HG03521 (cell line): ENCODE results near the gene GATC.
"Not testable (repeated sequence)": the region's sequence is repeated elsewhere in the genome, so short reads cannot be mapped to it uniquely, and the experiment has no call there.

Experiments used
- ATAC-seq: cut with Tn5 transposase; IDR thresholded peaks from one replicate; pipeline ENCODE4 v1.9.1; 2021; ENCODE audit warnings: mild to moderate bottlenecking, moderate library complexity; ENCODE audit not compliant: unreplicated experiment

The GATC gene

GRCh38 chr12:120468821-120469449 is 22.7 kb downstream of the GATC start:
- peak; percentile 21 for ATAC-seq

GRCh38 chr12:120469450-120470149 is 23.4 kb downstream of the GATC start, which contains the start of gene SRSF9:
TSS of gene SRSF9 (minus strand) at chr12:120469748. CDS start at chr12:120469609, 139 bp downstream.
- peak; percentile 78 for ATAC-seq

- peak; percentile 14 for ATAC-seq
These were observed 24.0 kb downstream of the GATC start for GRCh38 chr12:120470150-120470784.

- no peak for ATAC-seq
These were observed 26.3 kb downstream of the GATC start for GRCh38 chr12:120472521-120472920.

GRCh38 chr12:120473807-120474615 is 27.8 kb downstream of the GATC start:
- ATAC-seq = no peak

DNA sequence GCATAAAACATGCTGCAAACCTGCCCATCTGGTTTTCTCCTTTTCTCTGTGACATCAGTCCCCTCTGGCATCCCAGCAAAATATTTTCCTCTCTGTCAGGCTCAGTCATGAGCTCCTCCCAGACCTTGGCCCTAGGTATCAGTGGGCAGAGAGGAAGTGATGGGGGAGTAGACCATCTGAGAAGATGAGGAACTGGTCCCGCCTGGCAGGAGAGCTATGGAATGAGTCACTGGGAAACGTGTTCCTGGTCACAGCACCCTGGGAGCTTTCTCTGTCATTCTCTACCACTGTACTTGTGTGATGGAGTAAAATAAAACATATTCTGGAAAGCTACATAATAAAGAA is 28.3 kb downstream of the GATC start:
- no peak for ATAC-seq

- no peak for ATAC-seq
These were observed 29.4 kb downstream of the GATC start for GRCh38 chr12:120475643-120476042.

DNA sequence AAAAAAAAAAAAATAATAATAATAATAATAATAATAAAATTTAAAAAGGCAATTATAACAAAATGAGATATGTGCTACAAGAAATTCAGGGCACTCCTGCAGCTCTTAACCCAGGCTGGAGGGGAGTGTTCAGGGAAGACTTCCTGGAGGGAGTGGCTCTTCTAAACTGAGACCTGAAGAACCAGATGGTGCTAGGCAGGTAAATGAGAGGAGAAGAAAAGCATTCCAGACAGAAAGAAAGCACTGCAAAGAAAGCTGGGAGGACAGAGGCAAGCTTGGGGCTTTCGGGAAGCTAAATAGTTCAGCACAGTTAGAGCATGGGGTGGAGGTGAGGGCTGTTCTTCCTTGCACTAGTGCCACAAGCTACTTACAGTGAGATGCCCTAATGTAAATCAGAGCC is 33.2 kb downstream of the GATC start:
- no peak for ATAC-seq

GRCh38 chr12:120480211-120480610 is 34.0 kb downstream of the GATC start:
- no peak for ATAC-seq

- no peak for ATAC-seq
These were observed 35.0 kb downstream of the GATC start for GRCh38 chr12:120481022-120481767.

DNA sequence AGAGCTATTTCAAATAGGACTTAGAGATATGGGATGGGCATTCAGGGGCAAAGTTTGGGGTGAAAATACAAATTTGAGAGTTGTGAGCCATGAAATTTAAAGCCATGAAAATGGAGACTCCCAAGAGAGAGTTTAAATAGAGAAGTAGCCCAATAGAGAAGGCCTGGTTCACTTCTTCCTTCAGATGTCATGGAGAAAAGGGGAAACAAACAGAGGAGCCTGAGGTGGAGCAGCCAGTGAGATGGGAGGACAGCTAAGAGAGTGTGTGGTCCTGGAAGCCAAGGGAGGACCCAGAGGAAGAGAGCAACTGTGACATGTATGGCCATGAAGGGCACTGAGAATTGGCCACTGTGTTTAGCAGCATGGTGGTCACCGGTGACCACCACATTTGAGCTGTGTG is 37.4 kb downstream of the GATC start:
- no peak for ATAC-seq

GRCh38 chr12:120485961-120486881 is 40.0 kb downstream of the GATC start:
- ATAC-seq = no peak

DNA sequence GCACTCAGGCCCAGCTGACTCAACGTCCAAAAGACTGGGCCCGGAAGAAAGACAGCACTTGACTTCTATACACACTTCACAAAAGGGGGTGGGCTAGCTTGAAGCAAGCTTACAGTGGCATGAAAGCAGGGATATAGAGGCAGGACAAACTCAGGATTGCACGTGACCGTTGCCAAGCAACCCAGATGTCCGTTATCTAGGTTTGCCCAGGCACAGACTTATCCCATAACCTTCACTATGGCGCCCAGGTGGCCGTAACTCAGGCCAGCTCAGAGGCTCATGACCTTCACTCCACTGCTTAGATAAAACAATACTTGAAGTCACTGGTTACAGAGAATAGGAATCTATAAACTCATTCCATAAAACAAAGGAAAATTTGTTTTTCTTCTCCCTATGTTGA is 41.3 kb downstream of the GATC start:
- not testable (repeated sequence) for ATAC-seq

DNA sequence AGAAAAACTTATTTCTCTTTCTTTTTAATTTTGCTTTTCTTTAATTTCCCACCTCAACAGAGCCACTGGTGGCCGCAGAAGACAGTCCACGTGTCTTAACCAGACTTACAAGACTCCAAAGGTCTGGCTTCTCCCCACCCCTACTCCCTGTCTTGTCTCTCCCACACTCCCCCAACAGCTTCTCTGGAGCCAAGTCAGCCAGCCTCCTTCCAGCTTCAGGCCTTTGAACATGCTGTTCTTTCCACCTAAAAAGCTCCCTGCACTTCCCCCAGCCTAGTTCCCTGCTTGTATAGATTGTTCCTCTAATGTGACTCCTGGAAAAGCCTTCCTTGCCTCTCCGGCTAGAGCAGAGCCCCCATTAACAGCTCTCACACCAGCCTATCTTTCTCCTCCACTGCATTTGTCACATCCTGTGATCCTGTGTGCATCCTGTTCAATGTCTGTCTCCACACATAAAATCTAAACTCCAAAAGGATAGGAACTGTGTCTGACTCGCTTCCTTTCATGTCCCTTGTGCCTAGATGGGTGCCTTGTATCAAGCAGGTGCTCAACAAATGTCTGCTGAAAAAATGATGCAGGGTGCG is 41.9 kb downstream of the GATC start:
- no peak for ATAC-seq

GRCh38 chr12:120489018-120489417 is 42.8 kb downstream of the GATC start:
- no peak for ATAC-seq

- no peak for ATAC-seq
These were observed 44.1 kb downstream of the GATC start for GRCh38 chr12:120490325-120490724.

DNA sequence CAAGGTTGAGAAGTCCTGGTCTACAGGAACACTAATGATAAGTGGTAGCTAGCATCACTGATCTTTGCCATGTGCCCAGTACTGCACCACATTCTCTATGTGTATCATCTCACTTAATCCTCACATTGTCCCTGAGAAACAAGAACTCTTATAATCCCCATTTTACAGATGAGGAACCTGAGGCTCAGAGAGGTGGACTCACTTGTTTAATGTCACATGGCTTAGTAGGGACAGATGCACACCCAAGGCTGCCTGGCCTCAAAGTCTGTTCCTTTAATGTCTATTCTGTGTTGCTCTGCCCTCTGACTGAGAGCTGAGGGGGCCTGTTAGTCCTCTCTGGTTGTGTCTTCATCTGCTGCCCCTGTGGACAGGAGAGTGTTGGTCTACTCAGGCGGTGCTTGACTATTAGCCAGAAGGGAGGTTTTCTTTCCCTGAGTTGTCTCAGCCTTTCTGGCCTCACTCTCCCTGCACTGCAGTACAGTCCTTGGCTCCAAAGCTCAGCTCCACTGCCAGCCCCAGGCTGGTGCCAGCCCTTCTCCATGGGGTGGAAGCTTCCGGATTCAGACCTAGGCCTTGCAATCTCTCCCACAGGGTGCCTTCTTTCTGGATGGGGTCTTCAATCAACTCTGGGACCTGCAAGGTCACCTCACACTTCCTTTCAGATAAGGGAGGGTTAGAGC is 44.7 kb downstream of the GATC start:
- no peak for ATAC-seq

DNA sequence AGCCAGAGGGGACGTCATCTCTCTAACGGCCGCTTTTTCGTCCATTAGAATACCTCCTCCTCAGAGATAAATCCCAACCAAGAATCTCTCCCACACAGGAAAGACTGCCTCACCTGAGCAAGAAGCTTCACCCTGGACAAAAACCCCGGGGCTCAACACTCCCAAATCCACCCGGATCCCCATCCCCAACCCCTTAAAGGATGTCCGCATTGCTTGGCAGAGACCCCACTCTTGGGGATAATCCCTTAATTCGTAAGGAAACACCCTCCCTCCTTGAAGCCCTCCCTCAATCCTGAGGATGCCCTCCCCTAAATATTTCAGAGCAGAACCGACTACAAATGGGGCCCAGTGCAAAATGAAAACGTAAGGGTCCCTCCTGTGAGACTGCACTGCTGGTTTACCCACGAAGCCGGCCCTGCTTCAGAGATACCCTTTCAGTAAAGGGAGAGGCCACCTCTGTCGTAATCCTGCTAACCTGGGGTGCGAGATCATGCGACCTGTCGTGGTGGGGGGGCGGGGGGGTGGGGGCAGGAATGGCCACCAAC is 49.0 kb downstream of the GATC start:
- ATAC-seq = no peak
